HTERT RPE-1 (cell line): ENCODE data around the gene LCK.

Experiments used
- in situ Hi-C: fragments of 300-500 bp; cut with MboI; formaldehyde crosslinking; loops from 4 replicates; pipeline ENCODE4 v1.14.3; 2020; ENCODE audit warnings: low sequenced_read_pairs

Gene LCK

DNA sequence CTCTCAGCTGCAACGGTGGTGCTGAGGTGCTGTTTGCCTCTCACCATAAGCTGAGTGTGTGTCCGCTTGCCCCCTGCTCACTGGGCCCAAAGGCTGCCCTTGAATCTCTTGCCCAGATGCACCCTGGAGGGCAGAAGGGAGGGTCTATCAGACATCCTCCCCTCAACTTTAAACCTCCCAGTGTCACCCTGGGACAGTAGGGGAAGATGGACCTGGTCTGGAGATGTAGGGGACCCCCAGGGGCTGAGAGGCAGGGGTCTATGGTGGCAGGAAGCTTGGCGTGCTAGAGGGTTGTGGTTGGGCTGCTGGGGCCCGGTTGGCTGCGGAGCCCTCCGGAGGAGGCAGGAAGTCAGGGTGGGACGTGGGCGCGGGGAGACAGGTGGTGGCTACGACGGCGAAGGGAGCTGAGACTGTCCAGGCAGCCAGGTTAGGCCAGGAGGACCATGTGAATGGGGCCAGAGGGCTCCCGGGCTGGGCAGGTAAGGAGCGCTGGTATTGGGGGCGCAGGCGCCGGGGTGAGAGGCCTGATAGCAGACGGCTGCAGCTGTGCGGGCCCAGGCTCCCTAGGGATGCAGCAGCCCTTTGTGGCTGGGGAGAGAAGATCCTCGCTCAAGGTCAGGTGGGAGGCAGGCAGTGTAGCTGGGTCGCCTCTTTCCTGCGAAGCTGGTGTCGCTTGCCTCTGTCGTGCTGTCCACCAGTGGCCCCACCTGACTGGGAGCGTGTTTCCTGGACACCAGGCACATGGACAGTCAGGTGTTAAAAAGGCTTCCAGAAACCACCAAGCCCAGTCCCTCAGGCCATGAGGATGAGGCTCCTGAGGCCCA is at the start of gene LCK:
Gene LCK, plus strand, starts transcription at position 373 of the 824 bp plus-strand sequence. CDS start 23,065 bp downstream, outside the sequence.
- in situ Hi-C loops: no loop called here

DNA sequence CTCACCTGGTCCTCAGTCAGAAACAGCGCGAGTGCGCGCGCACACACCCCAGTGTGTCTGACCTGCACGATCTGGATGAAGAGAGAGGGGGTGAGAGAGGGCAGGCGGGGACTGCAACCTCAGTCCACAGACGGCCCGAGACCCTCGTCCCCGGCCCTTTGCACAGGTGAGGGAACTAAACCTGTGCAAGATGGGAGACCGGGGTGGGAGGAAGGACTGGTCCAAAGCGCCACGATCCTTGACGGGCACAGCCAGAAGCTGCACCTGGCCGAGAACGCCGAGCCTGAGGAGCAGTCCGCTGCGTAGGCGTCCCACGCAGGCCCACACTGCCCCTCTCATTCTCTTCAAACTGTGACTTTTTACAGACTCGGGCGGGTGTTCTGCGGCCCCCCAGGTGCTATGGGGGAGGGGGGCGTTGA is 46.1 kb upstream of the LCK start:
- in situ Hi-C loops: no loop called here

- in situ Hi-C loops: no loop called here
These were observed 45.4 kb upstream of the LCK start, which contains the start of gene IQCC for GRCh38 chr1:32205401-32206370. IQCC (plus strand) TSS chr1:32205671; CDS start chr1:32205682, 11 bp downstream.

GRCh38 chr1:32208469-32208868 is 42.6 kb upstream of the LCK start:
- in situ Hi-C loops: no loop called here

DNA sequence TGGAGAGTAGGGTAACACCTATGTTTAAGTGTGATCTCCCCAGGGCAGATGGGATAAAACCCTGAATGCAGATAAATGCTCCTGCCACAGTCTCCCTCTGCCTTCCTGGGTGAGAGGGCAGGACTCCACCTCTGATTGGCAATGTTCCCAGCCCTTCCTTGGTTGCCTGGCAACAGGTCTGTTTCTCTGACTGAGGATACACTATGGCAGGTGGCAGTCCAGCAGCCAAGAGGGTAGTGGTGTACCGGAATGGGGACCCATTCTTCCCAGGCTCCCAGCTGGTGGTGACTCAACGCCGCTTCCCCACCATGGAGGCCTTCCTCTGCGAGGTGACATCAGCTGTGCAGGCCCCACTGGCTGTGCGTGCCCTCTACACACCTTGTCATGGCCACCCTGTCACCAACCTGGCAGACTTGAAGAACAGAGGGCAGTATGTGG is 42.2 kb upstream of the LCK start, which contains the start of gene DCDC2B:
Gene DCDC2B, plus strand, starts transcription at position 199 of the 438 bp plus-strand sequence. Its CDS starts 5 bp downstream, at position 204.
- in situ Hi-C loops: no loop called here

DNA sequence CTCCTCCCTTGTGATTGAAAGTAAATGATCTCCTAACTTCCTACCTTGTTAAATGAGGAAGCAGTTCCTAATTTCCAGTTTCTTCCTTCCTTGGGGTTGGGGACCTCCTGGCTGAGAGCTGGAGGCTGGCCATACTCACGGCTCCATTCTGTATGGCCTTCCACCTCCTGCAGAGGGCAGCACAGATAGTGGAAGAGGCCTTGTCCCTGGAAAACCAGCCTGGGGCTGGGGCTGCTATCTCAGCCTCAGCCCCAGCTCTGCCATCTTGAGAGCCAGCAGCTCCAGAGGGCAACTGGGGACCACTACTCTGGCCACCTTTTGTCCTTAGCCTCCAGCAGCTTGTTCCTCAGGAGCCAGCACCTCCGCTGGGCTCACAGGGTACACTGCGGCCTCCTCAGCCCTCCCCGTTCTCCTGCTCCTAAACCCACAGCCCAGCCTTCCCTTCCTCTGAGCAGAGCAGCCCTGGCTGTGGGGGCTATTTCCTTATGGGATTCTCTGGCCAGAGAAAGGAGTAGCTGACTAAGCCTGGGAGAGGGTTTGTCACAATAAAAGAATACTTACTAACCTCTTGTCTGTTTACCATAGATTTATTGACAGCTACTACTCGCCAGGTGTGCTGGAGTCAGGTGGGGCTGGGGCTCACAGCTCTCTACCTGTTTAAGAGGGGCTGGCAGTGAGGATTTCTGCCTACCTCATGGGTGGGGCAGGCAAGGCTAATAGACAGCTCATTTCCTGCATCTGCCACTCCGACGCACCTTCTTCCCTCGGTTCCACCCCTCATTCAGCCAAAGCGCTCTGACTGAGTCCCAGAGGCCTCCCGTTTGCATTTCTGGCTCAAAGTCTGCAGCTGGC is 35.2 kb upstream of the LCK start:
- in situ Hi-C loops: no loop called here

- in situ Hi-C loops: no loop called here
These were observed 34.5 kb upstream of the LCK start for GRCh38 chr1:32216566-32216965.

- in situ Hi-C loops: no loop called here
These were observed 32.0 kb upstream of the LCK start for GRCh38 chr1:32219022-32219421.

DNA sequence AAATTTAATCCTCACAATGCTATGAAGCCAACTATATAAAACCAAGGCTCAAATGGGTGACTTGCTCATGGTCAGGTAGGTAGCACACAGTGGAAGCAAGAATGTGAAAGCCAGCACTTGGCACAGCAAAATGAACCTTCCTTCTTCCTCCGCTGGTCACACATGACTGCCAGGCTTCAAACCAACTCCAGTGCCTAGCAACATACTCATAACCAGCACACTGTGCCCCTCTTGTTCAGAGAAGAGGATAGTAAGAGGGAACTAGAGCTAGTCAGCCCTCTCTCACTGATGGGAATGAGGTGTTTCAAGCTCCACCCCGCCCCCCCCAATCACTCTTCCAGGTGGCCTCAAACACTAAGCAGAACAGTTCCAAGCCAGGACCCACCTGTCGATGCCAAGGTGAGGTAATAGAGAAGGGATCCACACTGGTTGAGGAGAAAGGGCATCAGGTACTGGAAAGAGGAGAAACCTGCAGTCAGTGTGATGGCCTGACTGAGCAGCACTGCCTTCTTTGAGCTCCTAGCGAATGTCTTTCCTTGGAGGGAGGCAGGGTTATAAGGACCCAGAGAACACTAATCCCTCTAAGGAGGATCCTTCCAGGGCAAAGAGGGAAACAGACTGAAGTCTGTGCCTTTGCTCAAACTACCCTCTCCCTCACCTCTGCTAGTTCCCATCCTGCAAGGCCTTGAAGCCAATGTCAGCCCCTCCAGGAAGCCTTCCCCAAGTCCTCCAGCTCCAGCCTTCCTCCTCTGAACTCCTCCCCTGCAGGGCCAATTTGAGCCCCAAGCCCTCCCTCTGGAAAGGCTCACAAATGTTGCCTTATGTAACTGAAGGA is 30.1 kb upstream of the LCK start:
- in situ Hi-C loops: no loop called here

DNA sequence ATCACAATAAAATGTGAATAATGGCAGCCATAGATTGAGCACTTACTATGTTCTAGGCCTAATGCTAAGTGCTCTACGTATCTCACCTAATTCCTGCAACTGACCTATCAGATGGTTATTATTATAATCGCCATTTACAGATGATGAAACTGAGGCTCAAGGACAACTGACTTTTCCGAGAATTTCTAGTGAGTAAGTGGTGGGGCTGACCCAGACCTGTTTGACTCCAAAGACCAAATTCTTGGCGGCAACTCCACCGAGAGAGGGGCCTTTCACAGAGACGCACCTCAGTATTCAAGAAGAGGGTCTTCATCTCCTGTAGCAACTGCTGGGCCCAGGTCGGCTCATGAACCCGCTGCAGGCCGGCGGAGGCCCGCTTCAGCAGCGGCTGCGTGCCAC is 29.5 kb upstream of the LCK start:
- in situ Hi-C loops: no loop called here

DNA sequence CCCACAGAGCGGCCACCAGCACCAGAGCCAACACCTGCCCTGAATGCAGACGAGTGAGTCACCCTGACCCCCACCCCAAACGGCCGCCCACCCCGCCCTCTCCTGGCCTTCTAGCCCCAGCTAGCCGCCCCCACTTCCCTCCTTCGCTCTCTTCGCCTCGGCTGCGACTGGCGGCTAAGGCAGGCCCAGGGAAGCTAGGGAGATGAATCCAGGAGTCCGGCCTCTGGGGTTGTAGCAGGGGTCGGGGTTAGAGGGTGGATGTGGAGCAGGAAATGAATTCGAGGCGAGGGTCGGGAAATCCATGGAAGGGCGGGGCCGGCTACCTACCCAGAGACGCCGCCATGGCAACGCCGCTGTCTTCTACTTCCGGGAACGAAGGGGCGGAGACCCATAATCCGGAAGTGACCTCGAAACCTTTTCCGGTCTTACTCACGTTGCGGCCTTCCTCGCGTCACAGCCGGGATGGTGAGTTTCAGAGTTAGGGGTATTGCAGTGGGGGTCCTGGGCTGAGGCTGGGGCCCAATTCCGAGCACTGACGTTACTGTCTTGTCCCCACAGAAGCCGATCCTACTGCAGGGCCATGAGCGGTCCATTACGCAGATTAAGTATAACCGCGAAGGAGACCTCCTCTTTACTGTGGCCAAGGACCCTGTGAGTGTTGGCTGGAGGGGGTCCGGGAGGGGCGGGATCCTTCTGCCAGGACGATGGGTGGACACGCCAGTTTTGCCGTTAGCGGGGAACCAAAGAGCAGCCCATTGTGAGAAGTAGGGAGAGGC is 28.9 kb upstream of the LCK start, which contains the start of the genes EIF3I and TMEM234:
Gene EIF3I, plus strand, starts transcription at position 428 of the 776 bp plus-strand sequence. Its CDS starts 35 bp downstream, at position 463.
Gene TMEM234, minus strand, starts transcription at position 374 of the 776 bp plus-strand sequence. Its CDS starts 31 bp downstream, at position 343.
- in situ Hi-C loops: no loop called here

- in situ Hi-C loops: no loop called here
These were observed 27.4 kb upstream of the LCK start for GRCh38 chr1:32223683-32224082.

- in situ Hi-C loops: no loop called here
These were observed 26.8 kb upstream of the LCK start for GRCh38 chr1:32224285-32224684.

DNA sequence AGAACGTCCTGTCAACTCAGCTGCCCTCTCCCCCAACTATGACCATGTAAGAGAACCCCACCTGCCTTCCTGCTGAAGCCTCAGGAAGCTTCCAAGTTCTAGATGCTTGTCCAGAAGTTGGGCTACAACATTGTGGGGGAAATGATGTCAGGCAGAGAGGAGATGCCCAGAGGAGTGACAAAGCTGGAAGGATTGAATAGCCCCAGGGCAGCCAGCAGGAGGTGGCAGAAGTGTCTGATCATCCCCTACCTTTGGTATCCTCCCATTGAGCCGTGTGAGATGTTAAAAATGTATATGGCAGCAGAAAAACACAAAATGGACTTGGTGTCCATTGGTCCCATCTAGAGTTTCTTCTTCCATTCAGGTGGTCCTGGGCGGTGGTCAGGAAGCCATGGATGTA is 22.3 kb upstream of the LCK start:
- in situ Hi-C loops: no loop called here

DNA sequence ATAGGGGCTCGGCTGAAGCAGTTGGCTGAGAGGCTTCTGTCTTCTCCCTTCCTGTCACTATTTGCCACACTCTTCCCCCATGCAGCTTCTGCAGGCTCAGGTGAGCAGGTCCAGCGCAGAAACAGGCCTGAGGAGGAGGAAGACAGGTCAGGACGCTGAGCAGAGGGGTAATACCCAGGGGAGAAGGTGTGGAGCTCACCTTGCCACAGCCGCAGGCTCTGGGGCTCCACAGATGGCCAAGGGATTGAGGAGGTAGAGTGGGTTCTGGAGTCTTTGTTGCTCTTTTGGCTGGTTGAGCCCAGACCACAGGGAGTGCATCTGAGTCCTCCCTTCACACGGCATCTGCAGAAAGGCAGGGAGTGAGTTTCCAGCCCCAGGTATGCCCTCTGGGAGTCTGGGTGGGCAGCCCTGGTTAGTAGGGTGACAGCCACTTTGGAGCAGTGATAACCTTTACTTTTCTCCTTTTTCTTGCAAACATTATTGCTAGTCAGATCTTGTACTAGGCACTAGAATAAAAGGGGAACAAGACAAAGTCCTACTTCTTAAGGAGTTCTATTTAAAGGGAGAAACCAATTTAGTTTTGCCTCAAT is 19.1 kb upstream of the LCK start:
- in situ Hi-C loops: no loop called here

GRCh38 chr1:32232558-32233304 is 18.3 kb upstream of the LCK start:
- in situ Hi-C loops: no loop called here

GRCh38 chr1:32234792-32235191 is 16.3 kb upstream of the LCK start:
- in situ Hi-C loops: no loop called here
